T47D (cell line): ENCODE results near the gene UNC5C.

Source experiments
- DNase-seq, 2 experiments: peaks; one replicate each; pipeline versions ENCODE4 v3.0.0 to v3.0.0-alpha.2; 2011 to 2012; ENCODE audit warnings: low read depth in 1 of 2, low spot score in 1 of 2
- JUND ChIP-seq: IDR thresholded peaks from 2 replicates; pipeline ENCODE4 v1.6.1; 2012; ENCODE audit warnings: low read depth
- in situ Hi-C: cut with HindIII; loops from 2 replicates; pipeline ENCODE4 v1.10.0; 2016; ENCODE audit warnings: low sequenced_read_pairs, low pct_unique_long_range_greater_than_20kb

UNC5C gene

DNA sequence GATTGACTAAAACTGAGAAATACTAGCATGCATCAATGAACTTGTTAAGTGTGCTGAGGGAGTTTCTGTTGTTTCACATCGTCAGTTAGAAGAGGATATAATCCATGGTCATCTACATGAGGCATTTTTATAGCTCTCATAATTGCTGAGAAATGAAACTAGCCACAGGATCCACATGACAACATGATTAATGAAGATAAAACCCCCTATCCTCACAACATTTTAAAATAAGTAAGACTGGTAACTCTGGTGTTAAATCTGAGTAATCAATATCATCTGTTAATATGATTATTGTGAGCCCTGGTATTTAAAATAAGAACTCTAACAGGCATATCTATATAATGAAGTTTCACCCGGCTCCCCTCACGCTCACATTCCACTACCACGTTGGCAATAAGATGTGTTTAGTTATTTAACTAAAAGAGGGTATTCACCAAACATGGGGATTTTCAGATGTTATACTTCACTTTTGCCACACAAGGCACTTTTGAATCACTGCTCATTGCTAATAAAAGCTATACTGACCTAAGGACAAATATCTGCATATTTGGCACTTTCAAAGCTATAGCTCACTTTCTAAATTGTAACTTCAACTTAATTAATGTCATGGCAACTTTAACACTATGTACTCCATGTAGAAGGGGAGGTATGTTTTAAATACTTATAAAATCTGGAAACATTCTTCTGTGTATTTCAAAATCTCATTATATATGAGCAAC lies 6.7 kb downstream of the UNC5C start:
- in situ Hi-C loops = no loop called here

DNA sequence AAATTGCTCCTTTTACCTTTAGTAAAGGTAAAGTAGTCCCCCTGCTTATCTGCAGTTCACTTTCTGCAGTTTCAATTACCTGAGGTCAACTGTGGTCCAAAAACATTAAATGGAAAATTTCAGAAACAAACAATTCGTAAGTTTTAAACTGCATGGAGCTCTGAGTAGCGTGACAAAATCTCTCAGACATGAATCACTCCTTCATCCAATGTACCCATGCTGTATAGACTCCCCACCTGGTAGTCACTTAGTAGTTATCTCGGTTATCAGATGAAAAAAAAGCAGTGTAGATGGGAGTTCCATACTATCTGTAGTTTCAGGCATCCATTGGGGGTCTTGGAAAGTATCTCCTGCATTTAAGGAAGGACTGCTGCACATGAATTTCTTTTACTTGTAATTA lies 7.7 kb downstream of the UNC5C start:
- TF ChIP-seq JUND = no peak
- no peak for DNase-seq
- in situ Hi-C loops = no loop called here

More for the DNA sequence above, 6.7 kb downstream of the UNC5C start:
- DNase-seq = no peak
- TF ChIP-seq JUND = no peak

- no peak for DNase-seq
Measured at GRCh38 chr4:95540227-95540626, 8.5 kb downstream of the UNC5C start.

DNA sequence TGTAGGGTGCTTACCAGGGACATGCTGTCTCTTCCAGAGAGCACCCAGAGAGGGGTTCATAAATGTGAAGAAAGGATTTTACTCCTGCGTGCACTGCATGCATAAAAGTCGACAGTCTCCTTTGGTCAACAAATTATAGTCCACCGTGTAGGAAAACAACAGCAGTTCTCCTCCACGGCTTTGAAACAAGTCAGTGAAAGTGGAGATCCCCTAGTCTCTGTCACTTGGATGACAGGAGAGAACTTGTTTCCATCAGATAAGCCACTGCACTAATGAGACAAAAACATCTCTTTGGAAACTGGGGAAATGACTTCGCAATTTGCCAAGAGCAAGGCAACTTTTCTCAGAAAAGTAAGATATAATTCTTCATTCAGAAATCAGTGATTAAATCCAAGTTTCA lies 9.7 kb downstream of the UNC5C start:
- in situ Hi-C loops = no loop called here

More at GRCh38 chr4:95540227-95540626, 8.5 kb downstream of the UNC5C start:
- no peak for TF ChIP-seq JUND
- in situ Hi-C loops = no loop called here

GRCh38 chr4:95537863-95538488 lies 10.8 kb downstream of the UNC5C start:
- TF ChIP-seq JUND = no peak
- in situ Hi-C loops = no loop called here
- DNase-seq = no peak

More for the DNA sequence above, 9.7 kb downstream of the UNC5C start:
- DNase-seq = no peak
- no peak for TF ChIP-seq JUND

- in situ Hi-C loops = no loop called here
- no peak for DNase-seq
Measured at GRCh38 chr4:95537191-95537590, 11.6 kb downstream of the UNC5C start.

GRCh38 chr4:95536650-95537049 lies 12.1 kb downstream of the UNC5C start:
- DNase-seq = no peak
- in situ Hi-C loops = no loop called here
- no peak for TF ChIP-seq JUND

More at GRCh38 chr4:95537191-95537590, 11.6 kb downstream of the UNC5C start:
- no peak for TF ChIP-seq JUND

GRCh38 chr4:95535180-95535579 lies 13.6 kb downstream of the UNC5C start:
- in situ Hi-C loops = no loop called here
- no peak for TF ChIP-seq JUND
- DNase-seq = no peak

DNA sequence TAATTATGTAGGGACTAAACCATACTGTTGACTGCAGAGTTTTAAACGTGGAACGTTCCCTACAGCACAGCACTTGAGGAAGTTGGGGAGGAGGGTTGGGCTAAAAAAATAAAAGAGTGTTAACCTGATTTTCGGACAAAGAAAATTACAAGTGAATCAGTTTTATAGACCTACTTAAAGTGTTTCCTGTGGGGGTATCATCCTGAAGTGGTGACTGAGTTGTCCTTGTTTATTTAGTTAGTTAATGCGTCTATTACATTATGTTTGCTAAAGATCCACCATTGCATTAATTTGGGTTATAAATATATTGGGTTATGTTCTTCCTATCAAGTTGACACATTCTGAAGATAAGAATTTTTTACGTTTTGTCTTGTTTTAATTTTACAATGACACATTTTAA lies 14.7 kb downstream of the UNC5C start:
- TF ChIP-seq JUND = no peak
- in situ Hi-C loops = no loop called here
- DNase-seq = no peak

DNA sequence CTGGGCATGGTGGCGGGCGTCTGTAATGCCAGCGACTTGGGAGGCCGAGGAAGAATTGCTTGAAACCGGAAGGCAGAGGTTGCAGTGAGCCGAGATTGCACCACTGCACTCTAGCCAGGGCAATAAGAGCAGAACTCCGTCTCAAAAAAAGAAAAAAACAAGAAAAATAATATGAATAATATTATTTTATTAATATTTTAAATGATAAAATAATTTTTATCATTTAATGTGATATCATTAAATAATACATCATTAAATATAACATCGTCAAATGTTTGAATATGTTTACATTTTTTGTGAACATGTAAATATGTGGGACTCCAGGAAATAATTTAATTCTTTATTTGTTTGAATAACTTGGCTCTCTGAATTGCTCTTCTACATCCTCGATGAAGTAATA lies 15.5 kb downstream of the UNC5C start:
- TF ChIP-seq JUND = no peak
- no peak for DNase-seq
- in situ Hi-C loops = no loop called here

DNA sequence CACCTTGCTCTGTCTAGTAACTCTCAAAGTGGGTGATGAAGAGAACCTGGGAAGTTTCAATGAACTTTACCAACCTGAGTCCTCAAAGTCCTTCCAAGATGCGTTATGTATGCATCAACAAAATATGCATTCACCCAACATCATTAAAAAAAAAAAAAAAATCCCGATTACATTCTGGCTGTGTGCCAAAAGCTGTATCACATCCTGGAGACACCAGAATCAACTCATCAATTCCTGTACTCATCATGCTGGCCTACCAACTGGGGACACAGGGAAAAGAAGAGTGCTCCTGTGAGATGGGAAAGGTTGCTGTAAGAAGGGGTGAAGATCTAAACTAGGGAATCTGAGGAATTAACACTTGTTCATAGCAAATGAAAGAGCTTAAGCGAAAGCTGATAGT lies 16.5 kb downstream of the UNC5C start:
- no peak for TF ChIP-seq JUND
- no peak for DNase-seq
- in situ Hi-C loops = no loop called here

DNA sequence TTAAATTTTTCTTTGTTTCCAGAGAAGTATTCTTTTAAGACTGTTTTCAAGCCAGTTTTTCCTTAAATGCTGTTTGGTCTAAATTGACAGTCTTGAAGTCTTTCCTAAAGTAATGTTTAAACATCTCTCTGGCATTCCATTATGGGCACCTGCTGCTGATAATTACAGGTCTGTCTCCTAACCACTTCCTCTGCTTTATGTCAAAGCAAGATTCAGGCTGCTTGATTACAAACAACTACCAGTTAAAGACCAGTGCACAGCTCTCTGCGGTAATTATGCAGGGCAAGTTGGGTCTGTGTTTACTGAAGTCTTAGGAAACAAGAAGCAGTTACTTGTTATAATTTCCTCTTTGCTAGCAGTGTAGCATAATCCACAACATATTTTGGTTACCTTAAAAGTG lies 17.6 kb downstream of the UNC5C start:
- no peak for TF ChIP-seq JUND
- DNase-seq = no peak
- in situ Hi-C loops = no loop called here

- no peak for DNase-seq
- in situ Hi-C loops = no loop called here
- TF ChIP-seq JUND = no peak
Measured at GRCh38 chr4:95529946-95530345, 18.8 kb downstream of the UNC5C start.

DNA sequence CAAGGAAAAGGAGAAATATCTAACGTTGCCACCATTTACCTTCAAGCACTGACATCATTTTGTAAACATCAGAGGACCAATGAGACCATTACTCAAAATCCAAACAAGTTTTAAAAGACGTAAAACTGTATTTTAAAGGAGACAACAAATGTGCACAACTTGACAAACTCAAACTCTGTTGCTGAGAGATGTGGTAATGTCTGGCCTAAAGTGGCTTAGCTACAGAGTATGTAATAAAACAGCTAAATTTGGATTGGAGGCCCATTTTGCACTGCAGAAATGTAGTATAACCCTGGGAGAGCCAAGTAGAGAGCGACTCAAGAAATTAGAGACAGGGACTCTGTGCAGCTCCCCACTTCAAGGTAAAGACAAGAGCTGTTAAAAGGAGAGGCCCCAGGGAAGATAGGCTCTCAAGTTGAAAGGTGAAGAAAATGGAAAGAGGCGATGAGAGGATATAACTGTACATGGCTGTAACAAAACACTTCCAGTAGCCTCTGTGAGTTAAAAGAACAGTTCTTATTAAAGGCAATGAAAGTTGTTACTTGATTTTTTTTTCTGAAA lies 20.3 kb downstream of the UNC5C start:
- no peak for TF ChIP-seq JUND
- in situ Hi-C loops = no loop called here
- peak in 1 of 2 experiments; percentile 2 for DNase-seq
